HepG2 (cell line): ENCODE measurements around the gene EXOC3L4. TPM values are rescaled to one million over a fixed set of nuclear protein-coding genes. Genes with fewer than 3 reads are reported as not detected.

ENCODE experiments used
- ARNTL ChIP-seq: sonication (generic); formaldehyde crosslinking; IDR thresholded peaks from 2 replicates; pipeline ENCODE4 v1.4.0; 2020; ENCODE audit warnings: mild to moderate bottlenecking, missing genetic modification reagents
- ERF ChIP-seq: IDR thresholded peaks from 2 replicates; pipeline ENCODE4 v1.6.1; 2018; ENCODE audit warnings: missing biosample characterization, missing genetic modification reagents
- GMEB1 ChIP-seq: sonication (generic); formaldehyde crosslinking; IDR thresholded peaks from 2 replicates; pipeline ENCODE4 v1.5.1; 2020; ENCODE audit warnings: missing genetic modification reagents, mild to moderate bottlenecking, borderline replicate concordance
- MIXL1 ChIP-seq: IDR thresholded peaks from 2 replicates; pipeline ENCODE4 v1.6.1; 2016
- PBX2 ChIP-seq: IDR thresholded peaks from 2 replicates; pipeline ENCODE4 v1.6.1; 2016; ENCODE audit warnings: control low read depth
- RARG ChIP-seq: sonication (generic); formaldehyde crosslinking; IDR thresholded peaks from 2 replicates; pipeline ENCODE4 v1.4.0; 2020; ENCODE audit warnings: low read depth, mild to moderate bottlenecking, missing genetic modification reagents
- SNAPC4 ChIP-seq: sonication (generic); formaldehyde crosslinking; IDR thresholded peaks from 2 replicates; pipeline ENCODE4 v1.4.0; 2020; ENCODE audit warnings: mild to moderate bottlenecking, missing genetic modification reagents
- SNAPC5 ChIP-seq: sonication (generic); formaldehyde crosslinking; IDR thresholded peaks from 2 replicates; pipeline ENCODE4 v1.8.1; 2023; ENCODE audit warnings: mild to moderate bottlenecking, missing genetic modification reagents, borderline replicate concordance
- TEAD3 ChIP-seq: optimal IDR thresholded peaks from 2 replicates; pipeline ENCODE3; 2016; ENCODE audit warnings: borderline replicate concordance
- ZBTB39 ChIP-seq: sonication (generic); formaldehyde crosslinking; IDR thresholded peaks from 2 replicates; pipeline ENCODE4 v1.5.0; 2020; ENCODE audit warnings: missing genetic modification reagents
- ZNF709 ChIP-seq: sonication (generic); formaldehyde crosslinking; IDR thresholded peaks from 2 replicates; pipeline ENCODE4 v1.5.0; 2020; ENCODE audit warnings: mild to moderate bottlenecking, missing genetic modification reagents
- ZSCAN31 ChIP-seq: sonication (generic); formaldehyde crosslinking; IDR thresholded peaks from 2 replicates; pipeline ENCODE4 v1.5.0; 2020; ENCODE audit warnings: low read depth, mild to moderate bottlenecking, missing genetic modification reagents
- polyA plus RNA-seq, 8 experiments: library from polyadenylated mRNA; depleted of rRNA in 3 of 8; stranded (reverse) in 7 of 8; unstranded in 1 of 8; fragments of >200 nt; fragmentation: Illumina TruSeq in 4 of 8; extraction: Trizol in 4 of 8; gene quantifications; 2 replicates each; pipeline versions ENCODE4 v1.2.1 to v1.2.3, GENCODE V29; 2011 to 2016; ENCODE audit warnings: low read depth in 4 of 8, missing spikeins in 1 of 8, mixed read lengths in 1 of 8; ENCODE audit not compliant: insufficient read depth in 1 of 8
- total RNA-seq, 5 experiments: library from RNA; depleted of rRNA; stranded (reverse); fragments of >200 nt; fragmentation: Illumina TruSeq; extraction: Trizol; gene quantifications; 2 replicates each; pipeline ENCODE4 v1.2.3, GENCODE V29; 2016; ENCODE audit warnings: low read depth in 1 of 5
- TF ChIP-seq, protein P1 (sequence below): sonication (generic); formaldehyde crosslinking; IDR thresholded peaks from 2 replicates; pipeline ENCODE4 v1.4.0; 2020; ENCODE audit warnings: missing genetic modification reagents
- TF ChIP-seq, protein P2 (sequence below): IDR thresholded peaks from 2 replicates; pipeline ENCODE4 v1.6.1; 2016; ENCODE audit warnings: low read depth, control low read depth

The EXOC3L4 gene
- total and polyA plus RNA-seq, 2 of the 13 experiments (the other 11 are each of a cell fraction or from before 2014, with no cell fraction given) = 11.8 to 27.0 TPM

DNA sequence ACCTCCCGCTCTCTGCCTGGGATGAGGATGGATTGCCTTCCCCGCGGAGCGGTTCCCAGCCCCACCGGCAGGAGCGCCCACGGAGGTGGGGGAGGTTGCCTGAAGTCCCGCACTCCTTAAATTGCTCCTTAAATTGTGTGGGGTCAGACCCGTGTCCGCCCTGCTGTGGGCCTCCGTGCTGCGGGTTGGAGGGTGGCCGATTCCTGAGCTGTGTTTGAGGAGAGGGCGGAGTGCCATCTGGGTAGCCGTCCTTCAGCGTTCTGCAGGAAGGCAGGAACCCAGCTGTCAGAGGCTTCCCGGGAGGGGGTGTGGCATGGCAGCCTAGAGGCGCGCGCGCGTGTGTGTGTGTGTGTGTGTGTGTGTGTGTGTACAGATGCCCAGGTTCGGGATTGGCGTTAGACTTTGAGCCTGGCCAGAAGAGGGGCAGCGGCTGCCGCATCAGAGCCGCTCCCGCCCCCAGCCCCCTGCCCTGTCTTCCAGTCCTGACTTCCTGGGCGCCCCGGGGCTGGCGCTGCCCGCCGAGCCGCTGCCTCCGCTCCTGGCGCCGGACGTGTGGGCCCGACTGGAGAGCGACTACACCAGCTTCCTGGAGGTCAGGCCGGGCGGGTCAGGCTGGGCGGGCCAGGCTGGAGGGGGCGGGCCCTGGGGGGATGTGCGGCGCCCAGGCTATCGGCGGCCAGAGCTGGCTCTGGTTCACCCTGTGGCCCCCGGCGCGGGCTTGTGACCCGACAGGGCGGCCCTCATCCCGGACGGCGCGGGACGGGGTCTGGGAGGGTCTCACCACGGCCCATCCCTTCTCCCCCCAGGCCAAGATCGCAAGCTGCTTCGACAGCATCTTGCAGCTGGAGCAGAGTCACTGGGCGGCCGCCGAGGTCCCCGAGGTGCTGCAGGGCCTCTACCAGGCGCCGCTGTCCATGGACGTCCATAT is 9.2 kb downstream of the EXOC3L4 start (continued):
- TF ChIP-seq, protein P1, sequence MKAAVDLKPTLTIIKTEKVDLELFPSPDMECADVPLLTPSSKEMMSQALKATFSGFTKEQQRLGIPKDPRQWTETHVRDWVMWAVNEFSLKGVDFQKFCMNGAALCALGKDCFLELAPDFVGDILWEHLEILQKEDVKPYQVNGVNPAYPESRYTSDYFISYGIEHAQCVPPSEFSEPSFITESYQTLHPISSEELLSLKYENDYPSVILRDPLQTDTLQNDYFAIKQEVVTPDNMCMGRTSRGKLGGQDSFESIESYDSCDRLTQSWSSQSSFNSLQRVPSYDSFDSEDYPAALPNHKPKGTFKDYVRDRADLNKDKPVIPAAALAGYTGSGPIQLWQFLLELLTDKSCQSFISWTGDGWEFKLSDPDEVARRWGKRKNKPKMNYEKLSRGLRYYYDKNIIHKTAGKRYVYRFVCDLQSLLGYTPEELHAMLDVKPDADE (CRISPR knock-in tag) = no peak
- TF ChIP-seq TEAD3 (CRISPR knock-in tag) (no peak), SNAPC4 (CRISPR knock-in tag) (0 out of 2 replicates have a peak, but pooled peaks have one; percentile 52), GMEB1 (CRISPR knock-in tag) (no peak), ZBTB39 (CRISPR knock-in tag) (no peak), ZNF709 (CRISPR knock-in tag) (peak; percentile 77), ARNTL (CRISPR knock-in tag) (peak; percentile 17; the same call in 1 of the 2 replicates), ERF (CRISPR knock-in tag) (no peak; the same call in 1 of the 2 replicates), PBX2 (no peak), RARG (CRISPR knock-in tag) (no peak), MIXL1 (CRISPR knock-in tag) (0 out of 2 replicates have a peak, but pooled peaks have one; percentile 26), ZSCAN31 (CRISPR knock-in tag) (no peak), SNAPC5 (CRISPR knock-in tag) (no peak)
- TF ChIP-seq, protein P2, sequence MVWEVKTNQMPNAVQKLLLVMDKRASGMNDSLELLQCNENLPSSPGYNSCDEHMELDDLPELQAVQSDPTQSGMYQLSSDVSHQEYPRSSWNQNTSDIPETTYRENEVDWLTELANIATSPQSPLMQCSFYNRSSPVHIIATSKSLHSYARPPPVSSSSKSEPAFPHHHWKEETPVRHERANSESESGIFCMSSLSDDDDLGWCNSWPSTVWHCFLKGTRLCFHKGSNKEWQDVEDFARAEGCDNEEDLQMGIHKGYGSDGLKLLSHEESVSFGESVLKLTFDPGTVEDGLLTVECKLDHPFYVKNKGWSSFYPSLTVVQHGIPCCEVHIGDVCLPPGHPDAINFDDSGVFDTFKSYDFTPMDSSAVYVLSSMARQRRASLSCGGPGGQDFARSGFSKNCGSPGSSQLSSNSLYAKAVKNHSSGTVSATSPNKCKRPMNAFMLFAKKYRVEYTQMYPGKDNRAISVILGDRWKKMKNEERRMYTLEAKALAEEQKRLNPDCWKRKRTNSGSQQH (CRISPR knock-in tag) = peak; percentile 46; the same call in 1 of the 2 replicates
